DND-41 (cell line): ENCODE measurements around the gene MCM9.

Experiments
- ATAC-seq: fragments of 200-7000 bp; cut with Tn5 transposase; 3 replicates; pipeline ENCODE4 v1.9.1; 2021; ENCODE audit warnings: low read depth; ENCODE audit not compliant: insufficient read depth
- DNase-seq: peaks from one replicate; pipeline ENCODE4 v3.0.0-alpha.2; 2020
- H2AFZ ChIP-seq: 2 replicates; pipeline ENCODE4 v1.6.0; 2012; ENCODE audit warnings: low read depth, low read length
- H3K27ac ChIP-seq: 2 replicates; pipeline ENCODE4 v1.5.1; 2012; ENCODE audit warnings: low read length, inconsistent platforms
- H3K27me3 ChIP-seq: fragments of 200-600 bp; sonication (generic); 2 replicates; pipeline ENCODE4 v1.6.0; 2012; ENCODE audit warnings: low read length, mild to moderate bottlenecking, inconsistent platforms; ENCODE audit not compliant: insufficient read depth, poor library complexity
- H3K36me3 ChIP-seq: 2 replicates; pipeline ENCODE4 v1.5.1; 2012; ENCODE audit warnings: low read length, inconsistent platforms; ENCODE audit not compliant: insufficient read depth
- H3K4me1 ChIP-seq: 2 replicates; pipeline ENCODE4 v1.5.1; 2012; ENCODE audit warnings: mild to moderate bottlenecking, low read length; ENCODE audit not compliant: insufficient read depth
- H3K4me2 ChIP-seq: 2 replicates; pipeline ENCODE4 v1.6.0; 2012; ENCODE audit warnings: mild to moderate bottlenecking, moderate library complexity, low read length, inconsistent platforms; ENCODE audit not compliant: insufficient read depth
- H3K4me3 ChIP-seq, 2 experiments: fragments of 200-600 bp in 1 of 2; shearing (Covaris generic) in 1 of 2; 2 replicates each; pipeline ENCODE4 v1.5.1; 2012 to 2016; ENCODE audit warnings: inconsistent platforms in 2 of 2, low read length in 2 of 2, mild to moderate bottlenecking in 2 of 2, low read depth in 1 of 2, moderate library complexity in 1 of 2
- H3K79me2 ChIP-seq: 2 replicates; pipeline ENCODE4 v1.6.0; 2012; ENCODE audit warnings: low read length, inconsistent platforms; ENCODE audit not compliant: insufficient read depth
- H3K9ac ChIP-seq: 2 replicates; pipeline ENCODE4 v1.6.0; 2012; ENCODE audit warnings: low read depth, mild to moderate bottlenecking, inconsistent platforms, low read length, moderate library complexity
- H3K9me3 ChIP-seq: 2 replicates; pipeline ENCODE4 v1.5.1; 2012; ENCODE audit warnings: low read length, moderate library complexity, mild to moderate bottlenecking, inconsistent platforms; ENCODE audit not compliant: insufficient read depth, severe bottlenecking
- H4K20me1 ChIP-seq: 2 replicates; pipeline ENCODE4 v1.6.0; 2012; ENCODE audit warnings: low read length; ENCODE audit not compliant: insufficient read depth
- CTCF ChIP-seq: IDR thresholded peaks from 2 replicates; pipeline ENCODE4 v1.5.1; 2012; ENCODE audit warnings: borderline replicate concordance, low read length, moderate library complexity, mild to moderate bottlenecking; ENCODE audit not compliant: poor library complexity, severe bottlenecking; ENCODE audit errors: extremely low read depth
- EZH2 ChIP-seq: IDR thresholded peaks from 3 replicates; pipeline ENCODE4 v1.6.1; 2012; ENCODE audit warnings: borderline replicate concordance, low read depth, mild to moderate bottlenecking, moderate library complexity, low read length, inconsistent platforms; ENCODE audit not compliant: severe bottlenecking

Gene MCM9

GRCh38 chr6:118940770-118941169 lies 5.8 kb upstream of the MCM9 start:
- DNase-seq (no peak), ATAC-seq (no peak)
- no peak overlapping the region for H2AFZ ChIP-seq
- H3K9me3 ChIP-seq, result no peaks in the 10 kb centered on the region
- no peak overlapping the region for H3K9ac ChIP-seq
- H3K27me3 ChIP-seq, result no peaks in the 10 kb centered on the region
- peaks cover 26% of the 10 kb centered on the region for H3K79me2 ChIP-seq
- H3K27ac ChIP-seq, result no peak overlapping the region
- H4K20me1 ChIP-seq, result no peaks in the 10 kb centered on the region
- H3K4me1 ChIP-seq, result peaks cover 13% of the 10 kb centered on the region
- no peaks in the 10 kb centered on the region for H3K36me3 ChIP-seq
- H3K4me2 ChIP-seq, result no peak overlapping the region
- H3K4me3 ChIP-seq, result no peak overlapping the region
- TF ChIP-seq CTCF, result no peak

- TF ChIP-seq EZH2 (no peak), CTCF (no peak)
- Histone ChIP-seq H3K4me2 (no peak overlapping the region), H3K4me3 (no peak overlapping the region), H2AFZ (no peak overlapping the region), H3K4me1 (peaks cover 18% of the 10 kb centered on the region), H4K20me1 (no peaks in the 10 kb centered on the region), H3K36me3 (no peaks in the 10 kb centered on the region), H3K79me2 (peaks cover 35% of the 10 kb centered on the region), H3K27ac (no peak overlapping the region), H3K9me3 (no peaks in the 10 kb centered on the region), H3K9ac (no peak overlapping the region), H3K27me3 (no peaks in the 10 kb centered on the region)
- ATAC-seq (no peak), DNase-seq (no peak)
Measured at GRCh38 chr6:118939683-118940082, 4.7 kb upstream of the MCM9 start.

GRCh38 chr6:118935978-118936703 lies 1.2 kb upstream of the MCM9 start:
- Histone ChIP-seq H3K36me3 (peaks cover 19% of the 10 kb centered on the region), H3K27ac (no peak overlapping the region), H3K4me3 (peak overlapping the region in 1 of 2 experiments; percentile 78; a peak in 1 of 4 replicates), H3K79me2 (peaks cover 67% of the 10 kb centered on the region), H2AFZ (no peak overlapping the region), H3K9me3 (no peaks in the 10 kb centered on the region), H3K27me3 (no peaks in the 10 kb centered on the region), H4K20me1 (peaks cover 10% of the 10 kb centered on the region; the same call in 1 of the 2 replicates), H3K4me1 (peaks cover 41% of the 10 kb centered on the region), H3K9ac (no peak overlapping the region), H3K4me2 (peak overlapping the region; percentile 82)
- ATAC-seq, result no peak
- TF ChIP-seq EZH2, result no peak
- no peak for TF ChIP-seq CTCF
- DNase-seq, result no peak
